HK-2 (cell line): ENCODE results near the gene IRF3.

Experiments used
- DNase-seq: peaks from one replicate; pipeline ENCODE4 v3.0.0-alpha.2; 2018; ENCODE audit not compliant: unreplicated experiment

Gene IRF3, protein sequence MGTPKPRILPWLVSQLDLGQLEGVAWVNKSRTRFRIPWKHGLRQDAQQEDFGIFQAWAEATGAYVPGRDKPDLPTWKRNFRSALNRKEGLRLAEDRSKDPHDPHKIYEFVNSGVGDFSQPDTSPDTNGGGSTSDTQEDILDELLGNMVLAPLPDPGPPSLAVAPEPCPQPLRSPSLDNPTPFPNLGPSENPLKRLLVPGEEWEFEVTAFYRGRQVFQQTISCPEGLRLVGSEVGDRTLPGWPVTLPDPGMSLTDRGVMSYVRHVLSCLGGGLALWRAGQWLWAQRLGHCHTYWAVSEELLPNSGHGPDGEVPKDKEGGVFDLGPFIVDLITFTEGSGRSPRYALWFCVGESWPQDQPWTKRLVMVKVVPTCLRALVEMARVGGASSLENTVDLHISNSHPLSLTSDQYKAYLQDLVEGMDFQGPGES

GRCh38 chr19:49665351-49666119, at the start of gene IRF3, which contains the start of gene BCL2L12:
TSS of gene IRF3 (minus strand) at chr19:49665857. CDS start at chr19:49664838, 1,019 bp downstream.
TSS of gene BCL2L12 (plus strand) at chr19:49665933. CDS start at chr19:49666693, 760 bp downstream.
- DNase-seq: peak; percentile 98

DNA sequence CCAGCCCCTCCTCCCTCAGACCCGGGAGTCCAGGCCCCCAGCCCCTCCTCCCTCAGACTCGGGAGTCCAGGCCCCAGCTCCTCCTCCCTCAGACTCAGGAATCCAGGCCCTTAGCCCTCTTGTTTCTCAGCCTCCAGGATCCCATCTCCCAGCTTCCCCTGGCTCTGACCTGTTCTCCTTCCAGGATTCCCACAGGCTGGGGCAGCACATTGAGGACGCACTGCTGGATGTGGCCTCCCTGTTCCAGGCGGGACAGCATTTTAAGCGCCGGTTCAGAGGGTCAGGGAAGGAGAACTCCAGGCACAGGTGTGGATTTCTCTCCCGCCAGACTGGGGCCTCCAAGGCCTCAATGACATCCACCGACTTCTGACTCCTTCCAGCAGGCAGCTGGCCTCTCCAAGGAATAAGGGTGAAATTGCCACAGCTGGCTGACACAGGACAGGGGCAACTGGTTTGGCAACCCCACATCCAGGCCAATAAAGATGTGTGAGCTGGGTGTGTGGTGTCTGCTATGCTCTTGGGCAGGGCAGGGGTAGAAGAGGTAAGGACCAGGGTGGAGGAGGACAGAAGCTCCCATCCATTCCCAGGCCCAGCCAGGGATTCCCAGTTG, 47.7 kb upstream of the IRF3 start:
- DNase-seq: no peak

GRCh38 chr19:49712397-49712859, 46.8 kb upstream of the IRF3 start:
- DNase-seq: no peak

DNA sequence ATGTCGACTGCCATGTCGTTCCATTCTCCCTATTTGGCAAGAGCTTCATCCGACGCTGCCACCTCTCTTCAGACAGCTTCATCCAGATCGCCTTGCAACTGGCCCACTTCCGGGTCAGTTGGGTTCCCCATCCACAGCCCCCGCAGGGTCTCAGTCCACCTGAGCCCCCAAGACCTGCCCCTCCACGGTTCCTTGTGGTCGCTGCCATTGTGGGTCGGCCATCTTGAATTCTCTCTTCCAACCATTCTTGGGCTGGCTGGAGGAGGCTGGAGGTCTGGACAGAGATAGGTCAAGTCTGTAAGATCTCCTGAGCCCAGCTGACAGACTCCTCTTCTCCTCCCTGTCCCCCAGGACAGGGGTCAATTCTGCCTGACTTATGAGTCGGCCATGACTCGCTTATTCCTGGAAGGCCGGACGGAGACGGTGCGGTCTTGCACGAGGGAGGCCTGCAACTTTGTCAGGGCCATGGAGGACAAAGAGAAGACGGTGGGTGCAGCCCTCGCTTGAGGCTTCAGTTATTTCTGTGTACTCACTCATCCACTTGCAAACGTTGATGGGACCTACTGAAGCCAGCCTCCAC, 44.8 kb upstream of the IRF3 start:
- DNase-seq: peak; percentile 58

DNA sequence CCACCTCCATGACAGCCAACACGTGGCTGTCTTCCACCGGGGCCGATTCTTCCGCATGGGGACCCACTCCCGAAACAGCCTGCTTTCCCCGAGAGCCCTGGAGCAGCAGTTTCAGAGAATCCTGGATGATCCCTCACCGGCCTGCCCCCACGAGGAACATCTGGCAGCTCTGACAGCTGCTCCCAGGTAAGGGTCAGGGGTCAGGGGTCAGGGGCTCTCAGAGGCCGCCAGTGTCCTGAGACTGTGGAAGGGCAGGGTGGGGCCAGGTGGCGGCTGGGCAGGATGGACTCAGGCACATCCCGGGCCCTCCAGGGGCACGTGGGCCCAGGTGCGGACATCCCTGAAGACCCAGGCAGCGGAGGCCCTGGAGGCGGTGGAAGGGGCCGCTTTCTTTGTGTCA, 40.3 kb upstream of the IRF3 start:
- DNase-seq: no peak

- no peak for DNase-seq
Observed at GRCh38 chr19:49704888-49705642, 39.4 kb upstream of the IRF3 start.

DNA sequence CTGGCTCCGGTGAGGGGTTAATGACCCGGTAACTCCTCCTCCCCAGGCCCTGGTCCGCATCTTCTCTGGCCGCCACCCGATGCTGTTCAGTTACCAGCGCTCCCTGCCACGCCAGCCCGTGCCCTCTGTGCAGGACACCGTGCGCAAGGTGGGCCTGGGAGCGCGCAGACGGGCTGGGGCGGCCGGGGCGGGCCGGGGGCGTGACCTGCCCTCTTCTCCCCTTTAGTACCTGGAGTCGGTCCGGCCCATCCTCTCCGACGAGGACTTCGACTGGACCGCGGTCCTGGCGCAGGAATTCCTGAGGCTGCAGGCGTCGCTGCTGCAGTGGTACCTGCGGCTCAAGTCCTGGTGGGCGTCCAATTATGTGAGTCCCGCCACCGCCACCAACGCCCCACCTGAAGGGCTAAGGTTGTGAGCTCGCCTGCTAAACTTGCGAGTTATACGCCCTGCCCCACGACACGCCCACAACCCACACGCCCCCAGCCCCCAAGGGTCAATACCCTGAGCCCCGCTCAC, 35.7 kb upstream of the IRF3 start:
- DNase-seq: no peak

DNA sequence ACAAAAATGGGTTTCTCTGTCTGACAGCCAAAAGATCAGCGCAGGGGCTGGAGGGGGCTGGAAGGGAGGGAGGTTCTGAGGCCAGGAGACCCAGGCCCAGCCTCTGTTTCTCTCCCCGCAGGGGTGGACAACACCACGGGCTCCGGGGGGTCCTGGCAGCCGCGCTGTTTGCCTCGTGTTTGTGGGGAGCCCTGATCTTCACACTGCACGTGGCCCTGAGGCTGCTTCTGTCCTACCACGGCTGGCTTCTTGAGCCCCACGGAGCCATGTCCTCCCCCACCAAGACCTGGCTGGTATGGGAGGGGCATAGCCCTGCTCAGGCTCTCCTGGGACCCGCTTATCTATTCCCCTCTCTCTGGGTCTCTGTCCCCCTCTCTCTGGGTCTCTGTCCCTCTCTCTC, 34.9 kb upstream of the IRF3 start:
- DNase-seq: no peak

DNA sequence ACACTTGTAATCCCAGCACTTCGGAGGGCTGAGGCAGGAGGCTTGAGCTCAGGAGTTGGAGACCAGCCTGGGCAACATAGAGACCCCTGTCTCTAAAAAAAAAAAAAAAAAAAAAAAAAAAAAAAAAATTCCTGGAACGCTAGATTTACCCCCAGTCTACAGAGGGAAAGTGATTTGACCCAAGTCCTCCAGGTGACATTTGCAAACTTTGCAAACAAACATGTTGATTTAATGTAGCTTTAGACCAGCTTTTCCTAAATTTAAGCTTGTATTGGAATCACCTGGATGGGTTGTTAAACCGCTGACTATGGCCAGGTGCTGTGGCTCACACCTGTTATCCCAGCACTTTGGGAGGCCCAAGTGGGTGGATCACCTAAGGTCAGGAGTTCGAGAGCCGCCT, 33.7 kb upstream of the IRF3 start:
- DNase-seq: no peak

- DNase-seq: no peak
Observed at GRCh38 chr19:49696865-49697264, 31.2 kb upstream of the IRF3 start.

GRCh38 chr19:49696115-49696514, 30.5 kb upstream of the IRF3 start:
- no peak for DNase-seq

- DNase-seq: no peak
Observed at GRCh38 chr19:49692147-49692506, 26.5 kb upstream of the IRF3 start.

GRCh38 chr19:49691243-49692146, 25.8 kb upstream of the IRF3 start:
- no peak for DNase-seq

GRCh38 chr19:49690656-49691242, 25.1 kb upstream of the IRF3 start, which contains the start of gene CPT1C:
TSS of gene CPT1C (plus strand) at chr19:49691116. CDS start at chr19:49692253, 1,137 bp downstream.
- DNase-seq: no peak

DNA sequence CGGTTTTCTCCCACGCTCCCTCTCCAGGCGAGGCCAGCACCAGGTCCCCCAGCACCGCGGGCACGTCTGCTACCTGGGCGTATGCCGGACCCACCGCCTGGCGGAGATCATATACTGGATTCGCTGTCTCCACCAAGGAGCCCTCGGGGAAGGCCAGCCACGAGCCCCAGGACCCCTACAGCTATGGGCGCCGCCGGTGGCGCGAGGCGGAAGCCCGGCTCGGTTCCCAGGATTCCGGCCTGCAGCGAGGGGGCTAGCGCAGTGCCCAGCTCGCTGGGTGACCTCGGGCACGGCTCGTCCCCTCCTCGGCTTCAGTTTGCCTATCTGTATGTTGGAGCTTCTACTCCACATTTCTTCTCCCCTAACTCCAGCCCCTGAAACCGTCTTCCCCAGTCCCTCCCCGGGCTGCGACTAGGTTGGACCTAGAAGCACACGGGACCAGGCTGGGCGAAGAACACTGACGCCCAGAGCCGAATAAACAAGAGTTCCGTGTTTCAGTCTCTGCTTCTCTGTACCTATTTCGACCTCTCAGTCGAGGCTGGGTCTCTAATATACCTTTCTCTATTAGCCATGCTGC, 24.5 kb upstream of the IRF3 start:
- no peak for DNase-seq

GRCh38 chr19:49689133-49690078, 23.7 kb upstream of the IRF3 start, which contains the start of gene ADM5:
TSS of gene ADM5 (plus strand) at chr19:49689594. CDS start at chr19:49689838, 244 bp downstream.
- DNase-seq: no peak

- DNase-seq: no peak
Observed at GRCh38 chr19:49688531-49689132, 23.0 kb upstream of the IRF3 start.
